HG03558 (cell line): Measurements from ENCODE around the gene BTBD6.

ENCODE experiments used
- ATAC-seq: cut with Tn5 transposase; IDR thresholded peaks from one replicate; pipeline ENCODE4 v1.9.1; 2021; ENCODE audit warnings: moderate number of reproducible peaks; ENCODE audit not compliant: unreplicated experiment; ENCODE audit errors: extremely low read depth

BTBD6 gene

DNA sequence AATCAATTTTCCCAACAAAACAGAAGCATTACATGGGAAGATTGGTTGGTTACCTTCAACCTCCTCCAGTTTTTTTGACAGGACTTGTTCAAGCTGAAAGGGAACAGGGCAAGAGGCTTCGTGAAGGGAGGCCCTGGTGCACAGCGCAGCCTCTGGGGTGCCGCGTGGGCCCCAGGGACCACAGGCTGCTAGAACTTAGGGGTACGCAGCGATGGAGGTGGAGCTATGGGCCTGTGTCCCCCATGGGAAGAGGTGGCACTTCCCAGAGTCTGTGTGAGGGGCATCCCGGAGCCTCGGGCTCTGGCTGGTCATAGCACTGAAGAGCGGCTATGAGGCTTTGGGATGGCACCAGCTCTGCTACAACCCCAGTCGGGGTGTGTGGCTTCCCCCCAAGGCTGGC lies 22.1 kb upstream of the BTBD6 start:
- ATAC-seq: no peak

DNA sequence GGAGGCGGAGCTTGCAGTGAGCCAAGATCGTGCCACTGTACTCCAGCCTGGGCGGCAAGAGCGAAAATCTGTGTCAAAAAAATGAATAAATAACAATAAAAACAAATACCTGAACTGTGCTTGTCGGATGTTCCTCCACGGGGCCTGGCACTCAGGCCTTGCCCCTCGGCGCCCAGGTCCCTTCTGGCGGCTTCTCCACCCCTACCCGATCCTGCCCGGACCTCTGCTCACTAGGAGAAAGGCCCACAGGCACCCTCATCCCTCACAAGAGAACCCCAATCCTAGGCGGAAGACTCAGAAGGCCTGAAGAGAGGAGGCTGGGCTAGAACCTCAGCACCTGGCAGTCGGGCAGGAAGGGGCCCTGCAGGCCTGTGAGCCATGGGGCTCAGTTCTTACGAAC lies 21.0 kb upstream of the BTBD6 start:
- ATAC-seq: no peak

DNA sequence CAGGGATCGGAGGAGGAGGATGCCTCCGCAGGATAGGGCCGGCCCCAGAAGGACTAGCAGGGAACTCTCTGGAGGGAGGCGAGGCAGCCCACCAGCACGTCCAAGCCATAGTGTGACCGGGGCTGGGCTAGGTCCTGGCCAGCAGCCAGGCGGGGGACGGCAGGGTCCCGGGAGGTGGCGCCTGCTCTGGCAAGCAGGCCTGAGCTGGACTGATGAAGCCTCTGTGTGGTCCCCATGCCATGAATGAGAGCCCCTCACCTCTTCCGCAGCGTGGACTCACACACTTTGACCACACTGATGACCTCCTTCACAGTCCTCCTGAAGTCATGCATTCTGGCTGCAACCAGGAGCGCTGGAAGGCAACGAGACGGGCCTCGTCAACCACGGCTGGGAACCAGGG lies 19.8 kb upstream of the BTBD6 start:
- ATAC-seq: no peak

DNA sequence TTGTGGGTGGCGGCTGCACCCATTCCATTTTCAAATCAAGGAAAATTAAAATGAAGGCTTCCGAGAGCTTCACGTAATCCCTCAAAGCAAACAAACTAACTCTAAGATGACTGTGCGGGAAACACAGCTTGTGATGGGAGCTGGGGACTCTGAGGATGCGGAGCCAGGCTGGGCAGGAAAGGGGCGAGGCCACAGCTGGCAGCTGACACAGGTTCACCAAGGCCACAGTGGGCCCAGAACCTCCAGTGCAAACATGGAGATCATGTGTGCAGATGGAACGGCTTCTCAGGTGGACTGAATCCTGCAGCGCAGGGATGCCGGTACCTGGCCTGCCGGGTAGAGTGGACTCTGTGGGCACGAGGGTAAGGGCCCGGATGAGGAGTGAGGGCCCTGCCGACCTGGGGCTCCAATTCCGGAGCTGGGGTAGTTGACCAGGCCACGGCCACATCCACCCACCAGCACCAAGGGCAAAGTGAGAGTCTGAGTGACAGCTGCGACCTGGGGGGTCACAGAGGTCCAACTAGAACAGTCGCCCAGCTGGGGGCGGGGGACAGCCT lies 19.2 kb upstream of the BTBD6 start:
- ATAC-seq: no peak

DNA sequence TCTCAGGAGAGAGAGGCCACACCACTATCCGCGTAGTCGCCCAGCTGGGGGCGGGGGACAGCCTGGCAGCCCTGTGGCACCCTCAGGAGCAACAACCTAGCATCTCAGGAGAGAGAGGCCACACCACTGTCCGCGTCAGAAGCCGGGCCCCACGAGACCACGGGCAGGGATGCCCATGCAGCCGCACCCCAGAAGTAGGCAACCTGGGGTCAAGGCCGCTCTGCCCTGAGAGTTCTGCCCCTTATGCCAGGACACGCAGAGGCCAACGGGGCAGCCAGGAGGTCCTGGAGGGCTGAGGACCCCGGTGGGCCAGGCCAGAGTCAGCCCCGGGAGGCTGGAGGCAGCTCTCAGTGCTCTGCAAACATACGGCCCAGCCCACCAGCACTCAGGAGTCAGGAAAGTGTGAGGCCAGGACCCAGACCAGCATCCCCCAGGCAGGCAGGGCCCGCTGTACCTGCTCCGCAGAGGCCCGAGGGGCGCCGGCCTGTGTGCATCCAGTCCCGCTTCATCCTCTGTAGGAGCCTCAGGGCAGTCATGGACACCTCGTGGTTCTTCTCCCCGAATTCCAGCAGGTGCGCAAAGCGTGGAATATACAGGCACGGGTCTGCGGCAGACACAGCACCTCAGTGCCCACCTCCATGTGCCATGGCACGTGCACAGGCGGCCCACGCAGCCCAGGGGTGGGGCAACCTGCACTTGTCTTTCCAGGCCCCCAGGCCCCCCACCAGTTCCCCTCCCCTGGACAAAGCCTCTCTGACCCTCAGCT lies 7.3 kb upstream of the BTBD6 start:
- ATAC-seq: no peak

DNA sequence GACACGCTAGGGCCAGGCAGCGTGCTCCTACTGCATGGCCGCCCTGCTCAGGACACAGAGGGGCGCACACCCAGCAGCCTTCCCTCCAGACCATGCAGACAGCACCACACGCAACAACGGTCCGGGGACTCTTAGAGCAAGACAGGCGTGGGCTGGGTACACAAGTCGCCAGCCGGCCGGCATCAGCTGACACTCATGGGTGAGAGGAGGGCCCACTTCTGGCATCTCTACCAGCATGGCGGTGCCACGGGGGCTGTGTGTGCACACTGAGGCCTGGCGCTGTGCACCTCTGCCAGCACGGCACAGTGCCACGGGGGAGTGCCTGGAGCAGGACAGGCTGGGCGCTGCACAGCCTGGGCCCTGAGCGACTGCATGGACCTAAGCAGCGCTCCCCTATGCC lies 6.7 kb upstream of the BTBD6 start:
- no peak for ATAC-seq

DNA sequence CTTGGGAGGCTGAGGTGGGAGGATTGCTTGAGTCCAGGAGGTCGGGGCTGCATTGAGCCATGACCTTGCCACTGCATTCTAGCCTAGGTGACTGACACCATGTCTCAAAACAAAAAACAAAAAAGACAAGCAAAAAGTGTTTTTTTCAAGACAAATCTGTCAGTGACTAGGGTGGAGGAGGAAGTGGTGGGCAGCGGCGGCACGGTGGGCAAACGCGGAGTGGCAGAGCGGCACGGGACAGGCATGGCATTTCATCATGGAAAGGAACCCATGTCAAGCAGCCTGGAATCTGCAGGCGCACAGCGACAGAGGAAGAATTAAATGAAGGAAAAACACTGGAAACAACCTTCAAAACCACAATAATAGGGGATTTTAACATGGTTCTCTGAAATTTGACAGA lies 4.0 kb upstream of the BTBD6 start:
- ATAC-seq: no peak

DNA sequence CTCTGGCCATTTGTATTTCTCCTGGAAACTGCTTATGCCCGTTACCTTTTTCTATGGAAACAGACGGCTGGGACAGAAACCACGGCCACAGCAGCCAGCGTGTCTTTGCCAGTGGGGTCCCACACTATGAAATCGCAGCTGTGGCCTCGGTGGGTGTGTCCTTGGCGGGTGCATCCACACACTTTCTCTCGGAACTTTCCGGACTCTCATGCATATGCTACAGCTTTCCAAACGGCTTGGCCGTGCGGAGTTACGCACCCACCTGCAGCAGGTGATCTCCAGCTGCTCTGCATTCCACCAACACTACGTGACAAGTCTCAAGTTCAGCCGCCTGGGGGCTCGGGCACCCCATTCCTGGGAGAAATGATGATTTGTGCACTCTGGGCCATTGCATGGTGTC lies 1.3 kb upstream of the BTBD6 start:
- ATAC-seq: no peak

DNA sequence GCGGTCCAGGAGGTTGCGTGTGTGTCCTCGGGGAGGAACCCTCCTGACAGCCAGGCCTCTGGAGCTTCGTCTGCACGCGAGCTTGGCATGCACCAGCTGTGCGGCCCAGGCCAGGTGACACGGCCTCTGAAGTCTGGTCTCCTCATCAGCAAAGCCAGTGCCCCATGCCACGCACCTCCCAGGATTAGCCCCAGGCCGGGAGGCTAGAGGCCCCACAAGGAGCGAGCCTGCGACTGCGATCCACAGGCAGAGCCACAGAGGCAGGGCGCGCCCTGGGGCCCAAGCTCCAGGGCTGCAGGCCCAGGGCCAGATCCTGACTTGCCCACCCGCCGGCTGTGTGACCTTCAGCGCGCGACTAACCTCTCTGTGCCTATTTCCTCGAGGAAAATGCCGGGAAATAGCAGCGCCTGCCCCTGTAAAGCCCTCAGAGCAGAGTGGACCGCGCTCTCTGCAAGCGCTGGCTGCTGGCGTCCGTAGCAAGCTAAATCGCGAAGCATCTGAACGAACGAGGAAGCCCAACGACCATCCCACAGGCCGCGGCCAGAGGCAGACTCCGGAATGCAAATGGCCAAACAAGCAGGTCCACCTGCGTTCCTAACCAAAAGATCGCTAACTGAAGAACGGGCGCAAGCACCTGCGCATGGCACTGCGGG lies 492 bp upstream of the BTBD6 start:
- ATAC-seq: no peak

DNA sequence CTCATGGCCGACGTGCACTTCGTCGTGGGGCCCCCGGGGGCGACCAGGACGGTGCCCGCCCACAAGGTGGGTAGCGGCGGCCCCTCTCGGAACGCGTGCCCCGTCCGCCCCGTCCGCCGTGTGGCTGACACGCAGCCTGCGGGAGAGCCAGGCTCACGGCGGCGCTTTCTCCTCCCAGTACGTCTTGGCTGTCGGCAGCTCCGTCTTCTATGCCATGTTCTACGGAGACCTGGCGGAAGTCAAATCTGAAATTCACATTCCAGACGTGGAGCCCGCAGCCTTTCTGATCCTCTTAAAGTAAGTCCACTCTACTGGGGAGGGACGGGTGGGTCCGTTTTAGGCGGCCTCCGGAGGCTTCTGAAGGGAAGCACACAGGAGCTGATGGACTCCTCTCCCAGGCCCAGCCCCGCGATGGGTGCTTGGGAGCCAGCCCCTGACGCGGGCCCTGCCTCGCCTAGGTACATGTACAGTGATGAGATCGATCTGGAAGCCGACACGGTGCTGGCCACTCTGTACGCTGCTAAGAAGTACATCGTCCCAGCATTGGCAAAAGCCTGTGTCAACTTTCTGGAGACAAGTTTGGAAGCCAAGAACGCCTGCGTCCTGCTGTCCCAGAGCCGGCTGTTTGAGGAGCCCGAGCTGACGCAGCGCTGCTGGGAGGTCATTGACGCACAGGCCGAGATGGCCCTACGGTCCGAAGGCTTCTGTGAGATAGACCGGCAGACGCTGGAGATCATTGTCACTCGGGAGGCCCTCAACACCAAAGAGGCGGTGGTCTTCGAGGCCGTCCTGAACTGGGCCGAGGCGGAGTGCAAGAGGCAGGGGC lies 1.1 kb downstream of the BTBD6 start:
- no peak for ATAC-seq

DNA sequence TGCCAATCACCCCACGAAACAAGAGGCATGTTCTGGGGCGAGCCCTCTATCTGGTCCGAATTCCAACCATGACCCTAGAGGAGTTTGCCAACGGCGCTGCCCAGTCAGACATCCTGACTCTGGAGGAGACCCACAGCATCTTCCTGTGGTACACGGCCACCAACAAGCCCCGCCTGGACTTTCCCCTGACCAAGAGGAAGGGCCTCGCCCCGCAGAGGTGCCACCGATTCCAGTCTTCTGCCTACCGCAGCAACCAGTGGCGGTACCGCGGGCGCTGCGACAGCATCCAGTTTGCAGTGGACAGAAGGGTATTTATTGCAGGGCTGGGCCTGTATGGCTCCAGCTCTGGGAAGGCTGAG lies 1.7 kb downstream of the BTBD6 start:
- no peak for ATAC-seq

DNA sequence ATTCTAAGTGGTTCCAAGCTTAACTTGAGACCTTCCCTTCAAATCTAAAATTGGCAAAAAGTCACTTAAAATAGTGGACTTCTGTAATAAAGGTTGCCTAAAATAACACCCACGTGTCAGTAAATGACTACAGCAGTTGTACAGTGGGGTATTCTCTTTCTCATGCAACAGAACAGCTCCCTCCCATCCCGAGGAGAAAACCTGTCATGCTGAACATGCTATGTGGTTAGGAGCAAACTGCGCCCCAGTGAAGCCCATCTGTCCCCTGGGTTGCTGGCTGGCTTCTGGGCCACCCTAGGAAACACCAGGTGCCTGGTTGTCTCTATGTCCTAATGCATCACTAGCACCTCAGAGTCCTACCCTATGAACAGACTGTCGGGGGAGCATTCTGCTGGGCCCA lies 2.7 kb downstream of the BTBD6 start:
- no peak for ATAC-seq

DNA sequence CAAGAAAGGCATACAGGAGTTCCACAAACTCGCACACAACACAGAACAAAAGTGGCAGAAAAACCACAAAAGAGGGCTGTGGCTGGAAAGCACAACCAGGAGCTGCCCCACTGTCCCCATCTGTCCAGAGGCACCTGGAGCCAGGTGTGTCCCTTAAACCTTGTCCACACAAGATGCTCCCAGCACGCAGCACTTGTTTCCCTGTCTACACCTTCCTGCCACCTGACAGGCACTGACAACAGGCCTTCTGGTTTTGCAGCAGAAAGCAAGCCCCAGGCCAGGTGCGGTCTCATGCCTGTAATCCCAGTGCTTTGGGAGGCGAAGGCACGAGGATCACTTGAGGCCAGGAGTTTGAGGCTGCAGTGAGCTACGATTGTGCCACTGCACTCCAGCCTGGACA lies 3.6 kb downstream of the BTBD6 start:
- ATAC-seq: no peak

DNA sequence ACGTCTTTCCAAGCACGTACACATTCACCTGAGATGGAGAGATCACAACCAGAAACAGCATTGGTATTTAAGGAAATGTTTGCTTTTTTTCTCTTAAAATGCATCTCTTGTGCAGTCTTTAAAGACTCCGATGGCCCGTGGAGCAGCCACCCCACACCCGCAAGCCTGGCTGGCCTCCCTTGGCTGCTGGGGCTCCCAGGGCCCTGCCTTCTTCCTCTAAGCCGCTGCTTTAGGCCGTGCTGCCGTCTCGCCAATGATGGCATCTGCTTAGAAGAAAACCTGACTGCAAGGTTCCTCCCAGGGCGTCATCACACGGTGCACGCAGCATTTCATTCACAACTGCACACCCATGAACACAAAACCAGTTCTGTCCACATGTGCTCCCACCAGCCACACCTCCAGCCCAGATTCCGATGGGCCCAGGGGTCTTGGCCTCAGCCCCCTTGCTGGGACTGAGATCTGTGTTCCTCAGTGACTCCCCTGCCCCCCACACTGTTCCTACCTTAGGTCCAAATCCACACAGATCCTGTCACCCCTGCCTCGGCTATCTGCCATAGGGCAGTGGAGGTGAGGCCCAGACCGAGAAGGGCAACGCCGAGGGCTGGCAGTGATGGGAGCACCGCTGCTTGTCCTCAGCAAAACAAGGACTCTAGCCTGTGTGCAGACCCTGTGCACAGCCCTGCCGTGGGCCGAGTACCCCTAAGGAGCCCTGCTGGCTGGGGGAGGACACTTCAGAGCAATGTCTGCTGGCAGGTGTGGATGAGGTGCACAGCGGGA lies 4.4 kb downstream of the BTBD6 start:
- no peak for ATAC-seq

DNA sequence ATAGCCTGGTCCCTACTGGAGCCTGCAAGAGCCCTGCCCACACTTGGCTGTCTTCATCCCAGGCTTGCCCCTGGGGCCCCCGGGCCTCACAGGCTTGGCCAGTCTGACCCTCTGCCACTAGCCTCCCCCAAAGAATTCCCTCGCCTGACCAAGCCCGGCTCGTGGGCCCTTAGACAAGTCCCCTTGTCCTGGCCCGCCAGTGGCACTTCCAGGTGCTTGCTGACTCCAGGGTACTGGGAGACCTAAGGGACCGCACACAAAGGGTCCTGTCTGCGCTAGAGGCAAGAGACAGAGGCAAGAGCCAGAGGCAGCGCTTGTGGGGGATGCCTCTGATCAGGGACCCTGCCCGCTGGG lies 5.0 kb downstream of the BTBD6 start:
- ATAC-seq: no peak

DNA sequence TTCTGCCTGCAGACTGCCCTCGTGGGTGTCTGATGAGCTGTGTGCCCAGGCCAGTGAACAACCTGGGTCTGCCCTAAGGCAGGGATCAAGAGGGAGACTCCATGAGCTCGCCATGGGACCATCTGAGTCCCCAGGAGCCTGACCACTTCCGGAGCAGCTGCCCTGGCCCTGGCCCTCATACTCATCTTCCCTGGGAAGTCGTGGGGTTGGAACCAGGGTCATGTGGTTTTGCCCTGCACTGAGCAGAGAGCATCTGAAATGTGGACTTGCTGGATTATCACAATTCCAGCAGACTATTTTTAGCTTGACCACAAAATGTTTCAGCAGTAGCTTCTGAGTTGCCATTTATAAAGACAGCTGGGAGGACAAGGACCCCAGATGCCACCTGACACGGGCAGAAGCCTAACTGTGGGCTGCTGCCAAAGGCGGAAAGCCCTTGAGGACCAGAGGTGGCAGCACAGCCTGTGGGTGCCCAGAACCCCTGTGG lies 6.7 kb downstream of the BTBD6 start:
- no peak for ATAC-seq

DNA sequence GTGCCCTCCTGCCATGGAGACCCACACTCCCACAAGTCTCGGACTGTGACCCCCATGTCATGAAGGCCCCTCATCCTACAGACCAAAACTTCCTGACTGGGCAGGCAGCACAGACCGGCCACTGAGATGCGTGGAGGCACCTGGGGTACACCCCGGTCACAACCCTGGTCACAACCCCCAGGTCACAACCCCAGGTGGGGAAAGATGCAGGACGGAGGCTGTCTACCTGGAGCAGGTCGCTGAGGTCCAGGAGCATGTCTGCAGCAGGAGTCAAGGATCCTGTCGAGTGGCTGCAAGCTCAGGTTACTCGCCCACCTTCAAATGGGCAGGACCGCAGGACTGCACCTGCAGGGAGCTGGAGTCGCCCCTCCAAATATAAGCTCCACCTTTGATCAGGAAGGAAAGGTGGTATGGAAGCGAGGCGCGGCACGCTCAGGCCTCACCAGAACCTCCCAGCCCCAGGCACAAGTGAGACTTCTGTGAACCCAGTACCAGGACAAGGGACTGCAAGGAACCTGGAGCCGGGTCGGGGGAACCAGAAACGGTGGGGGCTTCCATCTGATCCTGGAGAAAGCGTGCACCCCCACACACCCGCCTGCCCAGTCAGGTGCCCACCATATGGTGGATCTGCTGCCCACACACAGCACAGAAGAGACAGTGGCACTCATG lies 8.1 kb downstream of the BTBD6 start:
- ATAC-seq: no peak

DNA sequence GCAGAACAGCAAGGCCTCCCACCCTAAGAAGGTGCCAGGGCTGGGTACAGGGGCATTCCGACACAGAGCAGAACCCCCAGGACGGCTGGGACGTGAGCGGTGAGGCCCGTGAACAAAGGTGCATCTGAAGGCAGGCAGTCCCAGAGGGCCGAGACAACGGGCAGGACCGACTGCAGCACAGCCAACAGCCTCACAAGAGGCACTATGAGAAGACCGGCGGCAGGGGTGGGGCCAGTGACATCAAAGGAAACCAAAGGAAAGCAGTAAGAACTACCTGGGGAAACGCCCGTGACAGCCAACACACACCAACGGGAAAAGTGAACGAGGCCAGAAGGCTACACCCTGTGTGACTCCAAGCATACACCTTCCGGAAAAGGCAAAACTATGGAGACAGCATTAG lies 9.1 kb downstream of the BTBD6 start:
- ATAC-seq: no peak

DNA sequence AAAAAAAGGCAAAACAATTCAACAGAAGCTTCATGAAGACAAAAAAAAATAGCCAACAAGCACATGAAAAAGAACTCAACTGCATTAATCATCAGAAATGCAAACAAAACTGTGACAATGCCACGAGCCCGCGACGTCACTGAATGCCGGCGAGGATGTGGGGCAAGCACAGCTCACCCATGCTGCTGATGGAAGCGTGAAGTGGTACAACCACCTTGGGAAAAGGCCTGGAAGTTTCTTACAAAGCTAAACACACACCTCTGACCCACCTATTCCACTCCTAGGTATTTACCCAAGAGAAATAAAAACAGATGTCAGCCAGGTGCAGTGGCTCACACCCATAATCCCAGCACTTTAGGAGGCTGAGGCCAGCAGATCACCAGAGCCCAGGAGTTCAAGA lies 10.5 kb downstream of the BTBD6 start:
- ATAC-seq: no peak

DNA sequence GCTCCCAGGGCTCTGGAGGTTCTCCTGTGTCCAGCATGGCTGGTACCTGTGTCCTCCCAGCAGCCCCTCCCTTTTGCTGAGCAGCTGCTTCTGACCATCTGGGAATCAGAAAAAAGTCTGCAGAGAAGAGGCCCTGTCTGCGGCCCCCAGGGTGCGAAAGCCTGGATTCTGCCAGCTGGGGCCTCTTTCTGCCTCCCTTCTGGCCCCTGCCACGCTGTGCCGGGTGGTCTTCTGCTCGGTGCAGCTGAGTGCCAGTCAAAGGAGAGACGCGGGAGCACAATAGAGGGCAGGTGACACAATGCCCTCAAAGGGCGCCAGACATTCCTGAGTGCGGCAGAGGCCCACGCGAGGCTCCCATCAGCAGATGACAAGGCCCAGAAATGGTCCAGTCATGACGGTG lies 12.6 kb downstream of the BTBD6 start:
- ATAC-seq: no peak
